Measurements from ENCODE around the gene MYOC. TPM values are rescaled to one million over a fixed set of nuclear protein-coding genes. Genes with fewer than 3 reads are reported as not detected.

The MYOC gene
- polyA plus RNA-seq, 1 donor from 2014 or later: not detected

DNA sequence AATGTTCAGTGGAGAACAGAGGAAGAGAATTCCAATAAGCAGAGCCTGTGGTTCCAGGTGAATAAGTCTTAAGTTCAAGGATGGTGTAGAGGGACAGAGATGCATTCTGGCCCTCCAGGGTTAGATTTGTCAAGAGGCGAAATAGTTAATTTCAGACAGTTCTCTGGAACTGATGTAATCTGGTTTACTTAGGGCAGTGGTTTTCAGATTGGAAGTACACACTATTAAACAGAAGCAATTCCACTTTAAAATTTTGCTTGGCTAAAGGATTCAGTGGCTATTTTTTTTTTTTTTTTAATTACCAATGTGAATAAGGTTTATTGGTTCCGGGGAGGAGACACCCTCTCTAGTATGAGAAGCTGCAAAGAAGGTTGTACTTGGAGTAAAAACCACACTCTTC, 55.8 kb downstream of the MYOC start:
- no peaks in the 10 kb centered on the region for H3K27me3 ChIP-seq (ENCODE audit: insufficient read depth, low read depth, low read length)
- TF ChIP-seq SMC3 (conservative IDR thresholded peaks at IDR 0.05; ENCODE audit: poor library complexity) (no peak), MXI1 (conservative IDR thresholded peaks at IDR 0.05; ENCODE audit: poor library complexity, severe bottlenecking) (no peak), TAF1 (IDR thresholded peaks at IDR 0.05; ENCODE audit: low read depth) (no peak), EP300 (conservative IDR thresholded peaks at IDR 0.05; ENCODE audit: poor library complexity, severe bottlenecking) (no peak), EZH2 (IDR thresholded peaks at IDR 0.05; ENCODE audit: borderline replicate concordance, insufficient read depth, low read length, poor library complexity, severe bottlenecking) (no peak), RAD21 (conservative IDR thresholded peaks at IDR 0.05) (no peak)
- H3K79me2 ChIP-seq (replicated peaks; ENCODE audit: insufficient read depth, low read length): no peaks in the 10 kb centered on the region
- no peak overlapping the region for H2AFZ ChIP-seq (ENCODE audit: low read depth, low read length)
- no peak overlapping the region for H3K4me3 ChIP-seq (ENCODE audit: low read length)
- no peak overlapping the region for H3K4me2 ChIP-seq (ENCODE audit: low read length)
- no peaks in the 10 kb centered on the region for H4K20me1 ChIP-seq (ENCODE audit: insufficient read depth)
- no peaks in the 10 kb centered on the region for H3K9me2 ChIP-seq (ENCODE audit: insufficient read depth, low read length)
- no peaks in the 10 kb centered on the region for H3F3A ChIP-seq (ENCODE audit: insufficient read depth, low read length, poor library complexity, severe bottlenecking)
- H3K9ac ChIP-seq (ENCODE audit: low read length): no peak overlapping the region
- no peaks in the 10 kb centered on the region for H3K9me3 ChIP-seq (ENCODE audit: low read length)
- peaks cover 4% of the 10 kb centered on the region for H3K36me3 ChIP-seq (ENCODE audit: insufficient read depth, low read length)
- no peak overlapping the region for H3K27ac ChIP-seq (ENCODE audit: low read length)

DNA sequence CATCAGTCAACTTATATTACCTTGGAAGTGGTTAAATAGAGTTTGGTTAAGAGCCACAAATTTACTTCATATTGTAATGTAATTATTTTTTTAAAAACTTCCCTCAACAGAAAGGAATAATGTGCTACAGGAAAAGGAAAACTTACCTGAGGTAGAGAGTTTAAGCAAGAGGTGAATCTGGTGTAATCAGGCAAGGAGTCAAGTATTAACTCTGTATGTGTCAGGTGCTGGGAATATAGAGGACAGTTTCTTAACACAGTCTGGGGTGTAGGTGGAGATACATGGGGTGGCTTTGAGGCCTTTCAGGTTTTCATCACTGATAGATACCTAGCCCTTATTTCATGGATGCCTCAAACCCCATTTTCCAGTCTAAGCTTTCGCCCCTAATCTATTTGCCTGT, 56.4 kb downstream of the MYOC start:
- no peaks in the 10 kb centered on the region for H3K79me2 ChIP-seq (replicated peaks; ENCODE audit: insufficient read depth, low read length)
- no peaks in the 10 kb centered on the region for H3K27me3 ChIP-seq (ENCODE audit: insufficient read depth, low read depth, low read length)
- H3K36me3 ChIP-seq (ENCODE audit: insufficient read depth, low read length): peaks cover 5% of the 10 kb centered on the region
- H3K4me3 ChIP-seq (ENCODE audit: low read length): no peak overlapping the region
- no peak overlapping the region for H3K4me2 ChIP-seq (ENCODE audit: low read length)
- TF ChIP-seq, protein P1, sequence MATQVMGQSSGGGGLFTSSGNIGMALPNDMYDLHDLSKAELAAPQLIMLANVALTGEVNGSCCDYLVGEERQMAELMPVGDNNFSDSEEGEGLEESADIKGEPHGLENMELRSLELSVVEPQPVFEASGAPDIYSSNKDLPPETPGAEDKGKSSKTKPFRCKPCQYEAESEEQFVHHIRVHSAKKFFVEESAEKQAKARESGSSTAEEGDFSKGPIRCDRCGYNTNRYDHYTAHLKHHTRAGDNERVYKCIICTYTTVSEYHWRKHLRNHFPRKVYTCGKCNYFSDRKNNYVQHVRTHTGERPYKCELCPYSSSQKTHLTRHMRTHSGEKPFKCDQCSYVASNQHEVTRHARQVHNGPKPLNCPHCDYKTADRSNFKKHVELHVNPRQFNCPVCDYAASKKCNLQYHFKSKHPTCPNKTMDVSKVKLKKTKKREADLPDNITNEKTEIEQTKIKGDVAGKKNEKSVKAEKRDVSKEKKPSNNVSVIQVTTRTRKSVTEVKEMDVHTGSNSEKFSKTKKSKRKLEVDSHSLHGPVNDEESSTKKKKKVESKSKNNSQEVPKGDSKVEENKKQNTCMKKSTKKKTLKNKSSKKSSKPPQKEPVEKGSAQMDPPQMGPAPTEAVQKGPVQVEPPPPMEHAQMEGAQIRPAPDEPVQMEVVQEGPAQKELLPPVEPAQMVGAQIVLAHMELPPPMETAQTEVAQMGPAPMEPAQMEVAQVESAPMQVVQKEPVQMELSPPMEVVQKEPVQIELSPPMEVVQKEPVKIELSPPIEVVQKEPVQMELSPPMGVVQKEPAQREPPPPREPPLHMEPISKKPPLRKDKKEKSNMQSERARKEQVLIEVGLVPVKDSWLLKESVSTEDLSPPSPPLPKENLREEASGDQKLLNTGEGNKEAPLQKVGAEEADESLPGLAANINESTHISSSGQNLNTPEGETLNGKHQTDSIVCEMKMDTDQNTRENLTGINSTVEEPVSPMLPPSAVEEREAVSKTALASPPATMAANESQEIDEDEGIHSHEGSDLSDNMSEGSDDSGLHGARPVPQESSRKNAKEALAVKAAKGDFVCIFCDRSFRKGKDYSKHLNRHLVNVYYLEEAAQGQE (IDR thresholded peaks at IDR 0.05; ENCODE audit: borderline replicate concordance): no peak
- H4K20me1 ChIP-seq (ENCODE audit: insufficient read depth): no peaks in the 10 kb centered on the region
- H3K9me3 ChIP-seq (ENCODE audit: low read length): no peaks in the 10 kb centered on the region
- no peak overlapping the region for H3K27ac ChIP-seq (ENCODE audit: low read length)
- H2AFZ ChIP-seq (ENCODE audit: low read depth, low read length): no peak overlapping the region
- H3K9ac ChIP-seq (ENCODE audit: low read length): no peak overlapping the region
- H3F3A ChIP-seq (ENCODE audit: insufficient read depth, low read length, poor library complexity, severe bottlenecking): no peaks in the 10 kb centered on the region
- H3K9me2 ChIP-seq (ENCODE audit: insufficient read depth, low read length): no peaks in the 10 kb centered on the region

- H3K9me2 ChIP-seq (ENCODE audit: insufficient read depth, low read length): no peaks in the 10 kb centered on the region
- no peaks in the 10 kb centered on the region for H3K27me3 ChIP-seq (ENCODE audit: insufficient read depth, low read depth, low read length)
- H3K27ac ChIP-seq (ENCODE audit: low read length): no peak overlapping the region
- no peak overlapping the region for H2AFZ ChIP-seq (ENCODE audit: low read depth, low read length)
- peaks cover 5% of the 10 kb centered on the region for H3K36me3 ChIP-seq (ENCODE audit: insufficient read depth, low read length)
- TF ChIP-seq, protein P1 (IDR thresholded peaks at IDR 0.05; ENCODE audit: borderline replicate concordance): no peak
- TF ChIP-seq MXI1 (conservative IDR thresholded peaks at IDR 0.05; ENCODE audit: poor library complexity, severe bottlenecking) (no peak), EP300 (conservative IDR thresholded peaks at IDR 0.05; ENCODE audit: poor library complexity, severe bottlenecking) (no peak), POLR2AphosphoS5 (IDR thresholded peaks at IDR 0.05) (no peak), RAD21 (conservative IDR thresholded peaks at IDR 0.05) (no peak), CTCF (IDR thresholded peaks at IDR 0.05; ENCODE audit: poor library complexity, severe bottlenecking) (no peak), TAF1 (IDR thresholded peaks at IDR 0.05; ENCODE audit: low read depth) (no peak), SMC3 (conservative IDR thresholded peaks at IDR 0.05; ENCODE audit: poor library complexity) (no peak), EZH2 (IDR thresholded peaks at IDR 0.05; ENCODE audit: borderline replicate concordance, insufficient read depth, low read length, poor library complexity, severe bottlenecking) (no peak)
- H3K4me3 ChIP-seq (ENCODE audit: low read length): no peak overlapping the region
- H3K9ac ChIP-seq (ENCODE audit: low read length): no peak overlapping the region
- H4K20me1 ChIP-seq (ENCODE audit: insufficient read depth): no peaks in the 10 kb centered on the region
- no peak overlapping the region for H3K4me2 ChIP-seq (ENCODE audit: low read length)
- no peaks in the 10 kb centered on the region for H3K79me2 ChIP-seq (replicated peaks; ENCODE audit: insufficient read depth, low read length)
- H3F3A ChIP-seq (ENCODE audit: insufficient read depth, low read length, poor library complexity, severe bottlenecking): no peaks in the 10 kb centered on the region
- no peaks in the 10 kb centered on the region for H3K9me3 ChIP-seq (ENCODE audit: low read length)
Observed at GRCh38 chr1:171595324-171595723, 57.2 kb downstream of the MYOC start.

Data from neural cell (in vitro differentiated cells).